B cell (primary cell): Measurements from ENCODE around the gene RIMBP2. TPM values are rescaled to one million over a fixed set of nuclear protein-coding genes. Genes with fewer than 3 reads are reported as not detected.

ENCODE experiments used
- ATAC-seq: fragments of 200-7000 bp; cut with Tn5 transposase; one replicate; pipeline ENCODE4 v1.10.0; 2021; ENCODE audit warnings: low read depth, mild to moderate bottlenecking, moderate number of reproducible peaks, moderate library complexity
- CTCF ChIA-PET: fragments of 350-600 bp; sonication (Branson Sonifier 250); formaldehyde crosslinking; loops from one replicate; lab custom pipeline; 2021; ENCODE audit warnings: antibody characterized with exemption, inconsistent platforms; lab: Charles Lee
- POLR2A ChIA-PET: fragments of 350-600 bp; sonication (Branson Sonifier 250); formaldehyde crosslinking; loops from one replicate; lab custom pipeline; 2021; ENCODE audit warnings: antibody characterized with exemption; lab: Charles Lee
- DNase-seq: peaks from one replicate; pipeline ENCODE4 v3.0.0; 2013
- H2AFZ ChIP-seq: 2 replicates; pipeline ENCODE4 v1.6.1; 2012; ENCODE audit warnings: mild to moderate bottlenecking, low read depth, low read length; ENCODE audit not compliant: insufficient read depth, poor library complexity, severe bottlenecking
- H3K27ac ChIP-seq, 2 donors: 1 replicate in 1 of 2; 2 replicates in 1 of 2; pipeline ENCODE4 v1.5.1; 2012 to 2013; ENCODE audit warnings: low read length in 2 of 2, mild to moderate bottlenecking in 2 of 2, moderate library complexity in 1 of 2
- H3K27me3 ChIP-seq, 4 experiments: fragments of 200-600 bp in 1 of 4; sonication (generic) in 1 of 4; replicated peaks in 1 of 4; 1 replicate in 2 of 4; 2 replicates in 2 of 4; pipeline versions ENCODE4 v1.6.1 to v1.7.0; 2013 to 2016; ENCODE audit warnings: low read length in 3 of 4, mild to moderate bottlenecking in 2 of 4, mixed read lengths in 1 of 4, moderate library complexity in 1 of 4; ENCODE audit not compliant: insufficient read depth in 4 of 4, control insufficient read depth in 3 of 4; ENCODE audit errors: control extremely low read depth in 1 of 4
- H3K36me3 ChIP-seq, 2 experiments: replicated peaks in 1 of 2; 1 replicate in 1 of 2; 2 replicates in 1 of 2; pipeline versions ENCODE4 v1.6.1 to v1.7.1; 2013; ENCODE audit warnings: low read length in 1 of 2; ENCODE audit not compliant: insufficient read depth in 2 of 2, control insufficient read depth in 1 of 2; ENCODE audit errors: control extremely low read depth in 1 of 2, extremely low read depth in 1 of 2
- H3K4me1 ChIP-seq, 2 donors: fragments of 200-600 bp in 1 of 2; sonication (generic) in 1 of 2; 1 replicate in 1 of 2; 2 replicates in 1 of 2; pipeline versions ENCODE4 v1.5.1 to v1.6.1; 2013 to 2017; ENCODE audit warnings: low read length in 2 of 2; ENCODE audit not compliant: control insufficient read depth in 2 of 2, insufficient read depth in 2 of 2
- H3K4me2 ChIP-seq: replicated peaks from 2 replicates; pipeline ENCODE3; 2012; ENCODE audit warnings: mild to moderate bottlenecking, low read depth, low read length; ENCODE audit not compliant: poor library complexity, severe bottlenecking
- H3K4me3 ChIP-seq, 5 experiments: fragments of 200-600 bp in 1 of 5; sonication (generic) in 1 of 5; 1 replicate in 3 of 5; 2 replicates in 2 of 5; pipeline versions ENCODE4 v1.5.1 to v1.7.0; 2011 to 2016; ENCODE audit warnings: low read length in 4 of 5, mild to moderate bottlenecking in 4 of 5, low read depth in 2 of 5, control low read depth in 1 of 5, moderate library complexity in 1 of 5; ENCODE audit not compliant: insufficient read depth in 1 of 5; ENCODE audit errors: control extremely low read depth in 1 of 5, extremely low read depth in 1 of 5
- H3K79me2 ChIP-seq: fragments of 200-600 bp; sonication (generic); one replicate; pipeline ENCODE4 v1.6.0; 2016; ENCODE audit warnings: low read length; ENCODE audit not compliant: control insufficient read depth, insufficient read depth
- H3K9ac ChIP-seq: fragments of 200-600 bp; sonication (generic); 2 replicates; pipeline ENCODE4 v1.6.1; 2017; ENCODE audit warnings: mild to moderate bottlenecking, low read length, moderate library complexity
- H3K9me3 ChIP-seq, 3 donors: one replicate each; pipeline versions ENCODE4 v1.6.1 to v1.7.1; 2013; ENCODE audit warnings: low read length in 2 of 3; ENCODE audit not compliant: control insufficient read depth in 2 of 3, insufficient read depth in 1 of 3; ENCODE audit errors: control extremely low read depth in 1 of 3
- H4K20me1 ChIP-seq: 2 replicates; pipeline ENCODE4 v1.6.0; 2012; ENCODE audit warnings: mild to moderate bottlenecking, low read length; ENCODE audit not compliant: insufficient read depth, control insufficient read depth, poor library complexity, severe bottlenecking
- H3K27ac Mint-ChIP-seq: one replicate; pipeline ENCODE4 v1.8.0; 2021; ENCODE audit warnings: mixed read lengths
- H3K27me3 Mint-ChIP-seq: one replicate; pipeline ENCODE4 v1.8.0; 2021; ENCODE audit warnings: mixed read lengths
- H3K4me1 Mint-ChIP-seq: one replicate; pipeline ENCODE4 v1.8.0; 2021; ENCODE audit warnings: mixed read lengths
- H3K4me3 Mint-ChIP-seq: one replicate; pipeline ENCODE4 v1.8.0; 2021; ENCODE audit warnings: mixed read lengths
- H3K9me3 Mint-ChIP-seq: one replicate; pipeline ENCODE4 v1.8.0; 2022; ENCODE audit warnings: mixed read lengths; ENCODE audit not compliant: insufficient read depth
- CTCF ChIP-seq: fragments of 200-600 bp; IDR thresholded peaks from one replicate; pipeline ENCODE4 v1.8.0; 2022; ENCODE audit warnings: antibody characterized with exemption, mild to moderate bottlenecking
- EZH2 ChIP-seq: IDR thresholded peaks from 2 replicates; pipeline ENCODE4 v1.6.1; 2012; ENCODE audit warnings: borderline replicate concordance, low read depth, mild to moderate bottlenecking, moderate library complexity, low read length; ENCODE audit not compliant: insufficient read depth, poor library complexity, severe bottlenecking
- WGBS: methylation state at CpG from one replicate; pipeline ENCODE4 v1.1.5; 2013; ENCODE audit warnings: missing lambda C conversion rate; ENCODE audit not compliant: insufficient coverage; 5-methylcytosine and 5-hydroxymethylcytosine counted together
- intact Hi-C: fragments of 100-400 bp; cut with micrococcal nuclease; formaldehyde crosslinking; loops from one replicate; pipeline ENCODE4 v1.10.0; 2022
- polyA plus RNA-seq: library from polyadenylated mRNA; depleted of rRNA; stranded (reverse); fragments of >200 nt; gene quantifications from 2 replicates; pipeline ENCODE4 v1.2.3, GENCODE V29; 2012
- total RNA-seq, 2 donors: library from RNA; stranded (reverse); fragments of 120-200 nt in 1 of 2; gene quantifications; 1 replicate in 1 of 2; 2 replicates in 1 of 2; pipeline versions ENCODE4 v1.2.3 to v1.2.4, GENCODE V29; 2013 to 2022

RIMBP2 gene
- total and polyA plus RNA-seq, 2 donors (not counting 1 experiment from before 2014, with no cell fraction given): not detected

- POLR2A ChIA-PET: no interaction called here
- 69% methylated on average over 4 of the region's 10 CpGs for WGBS
Measured at GRCh38 chr12:130497991-130498390, 218.1 kb downstream of the RIMBP2 start.

DNA sequence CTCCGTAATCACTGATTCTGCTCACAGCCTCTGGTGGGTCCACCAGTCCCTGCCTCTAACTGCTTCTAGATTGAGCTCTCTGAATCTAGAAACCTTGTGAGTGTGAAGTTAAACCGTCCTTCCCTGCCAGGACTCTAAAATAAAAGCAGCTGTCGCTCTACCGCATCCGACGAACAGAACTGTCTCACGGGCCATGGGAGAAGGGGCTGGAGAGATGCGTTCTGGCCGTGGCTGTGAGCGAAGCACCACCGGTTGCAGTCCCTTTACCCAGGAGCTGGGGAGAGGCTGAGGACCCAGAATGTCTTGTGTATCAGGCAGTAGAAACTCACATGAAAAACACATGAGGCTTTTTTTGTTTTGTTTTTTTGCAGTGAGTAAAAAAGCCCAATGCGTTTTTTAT lies 218.8 kb downstream of the RIMBP2 start:
- Mint-ChIP-seq H3K4me1 (no peaks in the 10 kb centered on the region), H3K9me3 (no peaks in the 10 kb centered on the region), H3K27me3 (no peaks in the 10 kb centered on the region), H3K4me3 (no peak overlapping the region), H3K27ac (no peak overlapping the region)
- no peak for DNase-seq
- no peaks in the 10 kb centered on the region for H3K4me1 ChIP-seq
- H3K36me3 ChIP-seq: no peaks in the 10 kb centered on the region
- H3K9ac ChIP-seq: no peak overlapping the region
- no peak overlapping the region for H3K4me3 ChIP-seq
- H3K27ac ChIP-seq: no peak overlapping the region
- ATAC-seq: no peak
- H3K79me2 ChIP-seq: no peaks in the 10 kb centered on the region
- no peak overlapping the region for H3K4me2 ChIP-seq
- WGBS: 89% methylated on average over 9 of the region's 12 CpGs
- H3K9me3 ChIP-seq: peaks cover 0 to 32% (median 0%) of the 10 kb centered on the region in 3 donors
- no peaks in the 10 kb centered on the region for H3K27me3 ChIP-seq
- no peak for TF ChIP-seq EZH2
- no peak for TF ChIP-seq CTCF
- no peaks in the 10 kb centered on the region for H4K20me1 ChIP-seq
- intact Hi-C loops: no loop called here
- ChIA-PET POLR2A (no interaction called here), CTCF (no interaction called here)
- no peak overlapping the region for H2AFZ ChIP-seq

More at GRCh38 chr12:130497991-130498390, 218.1 kb downstream of the RIMBP2 start:
- no peaks in the 10 kb centered on the region for H3K79me2 ChIP-seq
- no peaks in the 10 kb centered on the region for H3K27me3 ChIP-seq
- no peak overlapping the region for H3K4me3 Mint-ChIP-seq
- H3K9me3 ChIP-seq: peaks cover 0 to 30% (median 0%) of the 10 kb centered on the region in 3 donors
- intact Hi-C loops: no loop called here
- no peak overlapping the region for H3K4me2 ChIP-seq
- no peaks in the 10 kb centered on the region for H3K27me3 Mint-ChIP-seq
- no peak overlapping the region for H3K9ac ChIP-seq
- no peak overlapping the region for H3K27ac ChIP-seq
- no peak overlapping the region for H3K4me3 ChIP-seq
- no peak for DNase-seq
- no peaks in the 10 kb centered on the region for H3K4me1 Mint-ChIP-seq
- H4K20me1 ChIP-seq: no peaks in the 10 kb centered on the region
- no peak for ATAC-seq
- no peak overlapping the region for H3K27ac Mint-ChIP-seq
- TF ChIP-seq EZH2 (no peak), CTCF (no peak)
- no peaks in the 10 kb centered on the region for H3K4me1 ChIP-seq
- no peaks in the 10 kb centered on the region for H3K9me3 Mint-ChIP-seq
- CTCF ChIA-PET: no interaction called here
- no peaks in the 10 kb centered on the region for H3K36me3 ChIP-seq
- no peak overlapping the region for H2AFZ ChIP-seq
